Measurements from ENCODE around the gene VAV3.
"Not testable (repeated sequence)": the region's sequence is repeated elsewhere in the genome, so short reads cannot be mapped to it uniquely, and the experiment has no call there.

VAV3 gene

GRCh38 chr1:107935396-107936064 is 29.4 kb downstream of the VAV3 start:
- peak; percentile 43 for DNase-seq

GRCh38 chr1:107934578-107934977 is 30.4 kb downstream of the VAV3 start:
- no peak for DNase-seq

- DNase-seq: no peak
Measured at GRCh38 chr1:107933736-107934135, 31.2 kb downstream of the VAV3 start.

GRCh38 chr1:107930292-107930691 is 34.7 kb downstream of the VAV3 start:
- no peak for DNase-seq

- DNase-seq: no peak
Measured at GRCh38 chr1:107927820-107928219, 37.2 kb downstream of the VAV3 start.

GRCh38 chr1:107926436-107927080 is 38.4 kb downstream of the VAV3 start:
- DNase-seq: no peak

GRCh38 chr1:107925565-107925964 is 39.4 kb downstream of the VAV3 start:
- DNase-seq: no peak

GRCh38 chr1:107920999-107921398 is 44.0 kb downstream of the VAV3 start:
- no peak for DNase-seq

GRCh38 chr1:107920561-107920960 is 44.4 kb downstream of the VAV3 start:
- DNase-seq: no peak

- DNase-seq: no peak
Measured at GRCh38 chr1:107919953-107920352, 45.0 kb downstream of the VAV3 start.

GRCh38 chr1:107914119-107914765 is 50.7 kb downstream of the VAV3 start:
- no peak for DNase-seq

- DNase-seq: no peak
Measured at GRCh38 chr1:107912656-107913055, 52.3 kb downstream of the VAV3 start.

- DNase-seq: no peak
Measured at GRCh38 chr1:107900090-107900945, 64.7 kb downstream of the VAV3 start.

GRCh38 chr1:107899655-107900054 is 65.3 kb downstream of the VAV3 start:
- DNase-seq: no peak

- no peak for DNase-seq
Measured at GRCh38 chr1:107897438-107898345, 67.3 kb downstream of the VAV3 start.

- no peak for DNase-seq
Measured at GRCh38 chr1:107896936-107897335, 68.0 kb downstream of the VAV3 start.

- DNase-seq: no peak
Measured at GRCh38 chr1:107896401-107896800, 68.6 kb downstream of the VAV3 start.

- DNase-seq: no peak
Measured at GRCh38 chr1:107895403-107896191, 69.4 kb downstream of the VAV3 start.

GRCh38 chr1:107894605-107895004 is 70.4 kb downstream of the VAV3 start:
- no peak for DNase-seq

GRCh38 chr1:107893350-107893749 is 71.6 kb downstream of the VAV3 start:
- DNase-seq: not testable (repeated sequence)

- DNase-seq: no peak
Measured at GRCh38 chr1:107889524-107889923, 75.5 kb downstream of the VAV3 start.
